Fibroblast of villous mesenchyme (primary cell): Measurements from ENCODE around the gene MSI2. TPM values are rescaled to one million over a fixed set of nuclear protein-coding genes. Genes with fewer than 3 reads are reported as not detected.

Source experiments
- DNase-seq: peaks from one replicate; pipeline ENCODE4 v3.0.0-alpha.2; 2010; ENCODE audit warnings: low read depth
- H3K4me3 ChIP-seq: 2 replicates; pipeline ENCODE4 v1.5.1; 2011; ENCODE audit warnings: low read depth, mild to moderate bottlenecking, low read length
- CTCF ChIP-seq: IDR thresholded peaks from 2 replicates; pipeline ENCODE4 v1.5.1; 2012; ENCODE audit warnings: low read depth, mild to moderate bottlenecking, low read length; ENCODE audit not compliant: insufficient read depth
- total RNA-seq: library from RNA; depleted of rRNA; stranded (reverse); fragments of >200 nt; gene quantifications from 2 replicates; pipeline ENCODE4 v1.2.3, GENCODE V29; 2012

MSI2 gene
- total RNA-seq, 1 donor, result 50.1 TPM

- H3K4me3 ChIP-seq, result no peak overlapping the region
- TF ChIP-seq CTCF, result no peak
Measured at GRCh38 chr17:57627591-57627990, 371.3 kb downstream of the MSI2 start.

GRCh38 chr17:57628421-57628820 lies 372.1 kb downstream of the MSI2 start:
- TF ChIP-seq CTCF, result no peak
- no peak for DNase-seq
- H3K4me3 ChIP-seq, result no peak overlapping the region

More at GRCh38 chr17:57627591-57627990, 371.3 kb downstream of the MSI2 start:
- DNase-seq, result no peak

- no peak for TF ChIP-seq CTCF
- no peak overlapping the region for H3K4me3 ChIP-seq
- DNase-seq, result no peak
Measured at GRCh38 chr17:57629470-57629869, 373.1 kb downstream of the MSI2 start.

- no peak overlapping the region for H3K4me3 ChIP-seq
- DNase-seq, result no peak
- TF ChIP-seq CTCF, result no peak
Measured at GRCh38 chr17:57629886-57630285, 373.6 kb downstream of the MSI2 start.

GRCh38 chr17:57630736-57631135 lies 374.4 kb downstream of the MSI2 start:
- H3K4me3 ChIP-seq, result no peak overlapping the region
- TF ChIP-seq CTCF, result no peak
- no peak for DNase-seq

- no peak for TF ChIP-seq CTCF
Measured at GRCh38 chr17:57631871-57632270, 375.5 kb downstream of the MSI2 start.

GRCh38 chr17:57632294-57632693 lies 376.0 kb downstream of the MSI2 start:
- TF ChIP-seq CTCF, result no peak
- no peak for DNase-seq

More at GRCh38 chr17:57631871-57632270, 375.5 kb downstream of the MSI2 start:
- no peak overlapping the region for H3K4me3 ChIP-seq
- DNase-seq, result no peak

More at GRCh38 chr17:57632294-57632693, 376.0 kb downstream of the MSI2 start:
- H3K4me3 ChIP-seq, result no peak overlapping the region
